ENCODE measurements around the gene COMMD6.

The COMMD6 gene

GRCh38 chr13:75479102-75479740 is 58.4 kb downstream of the COMMD6 start:
- no peaks in the 10 kb centered on the region for H3K36me3 ChIP-seq
- H3K27me3 ChIP-seq (ENCODE audit: insufficient read depth, low read depth, severe bottlenecking) = no peaks in the 10 kb centered on the region
- H3K27ac ChIP-seq = no peak overlapping the region
- DNase-seq = no peak
- no peaks in the 10 kb centered on the region for H3K9me3 ChIP-seq (ENCODE audit: severe bottlenecking)
- TF ChIP-seq, protein P1, sequence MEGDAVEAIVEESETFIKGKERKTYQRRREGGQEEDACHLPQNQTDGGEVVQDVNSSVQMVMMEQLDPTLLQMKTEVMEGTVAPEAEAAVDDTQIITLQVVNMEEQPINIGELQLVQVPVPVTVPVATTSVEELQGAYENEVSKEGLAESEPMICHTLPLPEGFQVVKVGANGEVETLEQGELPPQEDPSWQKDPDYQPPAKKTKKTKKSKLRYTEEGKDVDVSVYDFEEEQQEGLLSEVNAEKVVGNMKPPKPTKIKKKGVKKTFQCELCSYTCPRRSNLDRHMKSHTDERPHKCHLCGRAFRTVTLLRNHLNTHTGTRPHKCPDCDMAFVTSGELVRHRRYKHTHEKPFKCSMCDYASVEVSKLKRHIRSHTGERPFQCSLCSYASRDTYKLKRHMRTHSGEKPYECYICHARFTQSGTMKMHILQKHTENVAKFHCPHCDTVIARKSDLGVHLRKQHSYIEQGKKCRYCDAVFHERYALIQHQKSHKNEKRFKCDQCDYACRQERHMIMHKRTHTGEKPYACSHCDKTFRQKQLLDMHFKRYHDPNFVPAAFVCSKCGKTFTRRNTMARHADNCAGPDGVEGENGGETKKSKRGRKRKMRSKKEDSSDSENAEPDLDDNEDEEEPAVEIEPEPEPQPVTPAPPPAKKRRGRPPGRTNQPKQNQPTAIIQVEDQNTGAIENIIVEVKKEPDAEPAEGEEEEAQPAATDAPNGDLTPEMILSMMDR (IDR thresholded peaks at IDR 0.05; ENCODE audit: low read depth, low read length) = no peak
- H3K4me3 ChIP-seq (ENCODE audit: low read depth, low read length) = no peak overlapping the region

GRCh38 chr13:75478659-75479058 is 59.0 kb downstream of the COMMD6 start:
- Histone ChIP-seq H3K27me3 (ENCODE audit: insufficient read depth, low read depth, severe bottlenecking) (no peaks in the 10 kb centered on the region), H3K9me3 (ENCODE audit: severe bottlenecking) (no peaks in the 10 kb centered on the region), H3K36me3 (no peaks in the 10 kb centered on the region), H3K27ac (no peak overlapping the region), H3K4me3 (ENCODE audit: low read depth, low read length) (no peak overlapping the region)
- DNase-seq = no peak
- TF ChIP-seq, protein P1 (IDR thresholded peaks at IDR 0.05; ENCODE audit: low read depth, low read length) = no peak
